MM.1S (cell line): Measurements from ENCODE around the gene RAPGEF4.

Experiments
- DNase-seq: peaks from one replicate; pipeline ENCODE4 v3.0.0-alpha.2; 2015
- H2AFZ ChIP-seq: fragments of 300-600 bp; sonication (generic); 2 replicates; pipeline ENCODE4 v1.6.0; 2016; ENCODE audit warnings: antibody characterized with exemption, low read length
- H3F3A ChIP-seq: fragments of 300-600 bp; sonication (generic); 2 replicates; pipeline ENCODE4 v1.6.1; 2016; ENCODE audit warnings: mild to moderate bottlenecking, antibody characterized with exemption, low read length, moderate library complexity, mixed read lengths; ENCODE audit not compliant: insufficient read depth
- H3K27ac ChIP-seq: fragments of 300-600 bp; sonication (generic); 2 replicates; pipeline ENCODE4 v1.5.1; 2016; ENCODE audit warnings: mild to moderate bottlenecking, low read length
- H3K27me3 ChIP-seq: fragments of 300-600 bp; sonication (generic); replicated peaks from 2 replicates; pipeline ENCODE4 v1.6.0; 2016; ENCODE audit warnings: low read length; ENCODE audit not compliant: insufficient read depth
- H3K36me3 ChIP-seq: fragments of 300-600 bp; sonication (generic); replicated peaks from 2 replicates; pipeline ENCODE4 v1.6.1; 2016; ENCODE audit warnings: mild to moderate bottlenecking, low read length, mixed read lengths; ENCODE audit not compliant: insufficient read depth
- H3K4me1 ChIP-seq: fragments of 300-600 bp; sonication (generic); 2 replicates; pipeline ENCODE4 v1.6.1; 2016; ENCODE audit warnings: low read length, mixed read lengths
- H3K4me2 ChIP-seq: fragments of 300-600 bp; sonication (generic); 2 replicates; pipeline ENCODE4 v1.6.0; 2016; ENCODE audit warnings: low read depth, low read length
- H3K4me3 ChIP-seq: fragments of 300-600 bp; sonication (generic); 2 replicates; pipeline ENCODE4 v1.5.1; 2016; ENCODE audit warnings: low read length, mixed read lengths
- H3K79me2 ChIP-seq: fragments of 300-600 bp; sonication (generic); 2 replicates; pipeline ENCODE4 v1.6.1; 2016; ENCODE audit warnings: mixed run types, low read length, mixed read lengths
- H3K9ac ChIP-seq: fragments of 300-600 bp; sonication (generic); 2 replicates; pipeline ENCODE4 v1.6.1; 2016; ENCODE audit warnings: low read length, mixed read lengths
- H3K9me2 ChIP-seq: fragments of 300-600 bp; sonication (generic); replicated peaks from 2 replicates; pipeline ENCODE4 v1.6.1; 2016; ENCODE audit warnings: mild to moderate bottlenecking, low read length, mixed read lengths; ENCODE audit not compliant: insufficient read depth
- H3K9me3 ChIP-seq: fragments of 300-600 bp; sonication (generic); replicated peaks from 2 replicates; pipeline ENCODE4 v1.6.1; 2016; ENCODE audit warnings: mild to moderate bottlenecking, low read length, mixed read lengths; ENCODE audit not compliant: insufficient read depth
- H4K20me1 ChIP-seq: fragments of 300-600 bp; sonication (generic); 2 replicates; pipeline ENCODE4 v1.6.1; 2016; ENCODE audit warnings: mild to moderate bottlenecking, low read length, moderate library complexity, mixed read lengths; ENCODE audit not compliant: insufficient read depth
- CTCF ChIP-seq: fragments of 300-600 bp; sonication (generic); IDR thresholded peaks from 2 replicates; pipeline ENCODE4 v1.5.1; 2016; ENCODE audit warnings: antibody characterized with exemption, low read length, mixed read lengths
- EZH2 ChIP-seq: fragments of 300-600 bp; sonication (generic); optimal IDR thresholded peaks from 2 replicates; pipeline ENCODE3; 2017; ENCODE audit warnings: low read depth, mild to moderate bottlenecking, antibody characterized with exemption, low read length, mixed read lengths
- EZH2phosphoT487 ChIP-seq: fragments of 300-600 bp; sonication (generic); IDR thresholded peaks from 2 replicates; pipeline ENCODE4 v1.6.1; 2018; ENCODE audit warnings: antibody characterized with exemption, low read length

Gene RAPGEF4

DNA sequence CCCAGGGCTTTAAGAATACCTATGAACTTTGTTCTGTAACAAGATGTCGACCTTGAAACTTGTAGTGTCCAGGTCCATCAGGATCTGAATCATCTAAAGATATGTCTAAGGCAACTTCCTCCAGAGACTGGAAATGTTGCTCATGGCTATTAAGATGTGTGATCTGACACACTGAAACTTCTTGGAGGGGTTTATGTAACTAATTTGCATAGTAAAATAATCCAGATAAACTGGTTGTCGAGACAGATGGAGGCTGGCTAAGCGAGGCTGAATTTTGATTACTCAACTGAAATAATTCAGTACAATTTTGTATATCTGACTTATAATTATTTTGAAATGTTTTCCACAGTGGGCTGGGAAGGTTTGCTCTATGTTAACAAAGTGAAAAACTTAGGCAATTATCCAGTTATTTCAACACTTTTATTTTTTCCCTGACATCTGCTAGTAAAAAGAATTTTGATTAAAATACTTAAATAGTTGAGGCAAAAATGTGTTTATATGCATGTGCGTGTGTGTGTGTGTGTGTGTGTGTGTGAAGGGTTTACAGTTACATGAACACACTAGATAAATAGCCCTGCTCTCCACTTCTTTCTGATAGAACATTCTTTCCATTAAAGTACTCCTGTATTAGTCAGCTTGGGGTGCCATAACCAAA lies 328.6 kb downstream of the RAPGEF4 start:
- H3K9me3 ChIP-seq, result no peaks in the 10 kb centered on the region
- no peak overlapping the region for H3K4me3 ChIP-seq
- H3K79me2 ChIP-seq, result no peaks in the 10 kb centered on the region
- H3K4me1 ChIP-seq, result no peaks in the 10 kb centered on the region
- H2AFZ ChIP-seq, result no peak overlapping the region
- H3F3A ChIP-seq, result no peaks in the 10 kb centered on the region
- no peak for TF ChIP-seq CTCF
- TF ChIP-seq EZH2phosphoT487, result no peak
- TF ChIP-seq EZH2, result no peak
- H3K27ac ChIP-seq, result no peak overlapping the region
- H3K4me2 ChIP-seq, result no peak overlapping the region
- no peaks in the 10 kb centered on the region for H3K9me2 ChIP-seq
- H3K9ac ChIP-seq, result no peak overlapping the region
- DNase-seq, result no peak
- no peaks in the 10 kb centered on the region for H3K27me3 ChIP-seq
- H3K36me3 ChIP-seq, result no peaks in the 10 kb centered on the region
- H4K20me1 ChIP-seq, result no peaks in the 10 kb centered on the region

DNA sequence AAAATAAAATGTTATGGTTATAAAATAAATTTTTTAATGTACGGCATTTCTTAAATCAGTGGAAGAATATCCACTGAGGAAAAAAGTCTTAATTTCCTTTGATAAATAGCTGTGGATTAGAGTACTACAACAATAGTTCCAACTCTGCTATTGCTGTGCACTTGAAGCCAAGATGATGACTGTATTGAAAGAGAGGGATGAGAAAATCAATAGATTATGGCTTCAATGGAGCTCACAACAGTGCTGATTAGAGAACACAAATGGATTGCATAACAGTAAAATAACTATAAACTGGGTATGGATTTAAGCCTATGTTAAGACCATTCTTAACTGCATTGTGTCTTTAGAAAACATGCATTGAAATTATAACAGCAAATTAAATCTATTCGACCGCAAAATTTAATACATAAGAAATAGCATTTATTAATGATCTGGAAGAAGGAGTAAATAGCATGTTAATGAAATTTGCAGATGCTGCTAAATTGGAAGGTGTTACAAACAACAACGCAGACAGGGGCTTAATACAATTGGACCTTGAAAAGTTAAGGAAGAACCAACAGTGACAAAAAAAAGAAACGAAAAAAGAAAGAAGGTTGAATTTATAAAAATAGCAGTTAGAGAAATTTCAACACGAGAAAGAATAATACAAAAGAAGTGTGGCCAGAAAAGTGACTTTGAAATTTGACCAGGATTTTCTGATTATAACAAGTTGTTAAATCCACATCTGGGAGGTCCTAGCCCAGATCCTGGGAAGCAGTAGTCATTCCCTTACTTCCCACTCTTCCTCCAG lies 331.4 kb downstream of the RAPGEF4 start:
- Histone ChIP-seq H3K4me1 (no peaks in the 10 kb centered on the region), H3F3A (no peaks in the 10 kb centered on the region), H3K9me3 (no peaks in the 10 kb centered on the region), H3K27me3 (no peaks in the 10 kb centered on the region), H3K9ac (no peak overlapping the region), H2AFZ (no peak overlapping the region), H3K27ac (no peak overlapping the region), H4K20me1 (no peaks in the 10 kb centered on the region), H3K4me2 (no peak overlapping the region), H3K9me2 (no peaks in the 10 kb centered on the region), H3K4me3 (no peak overlapping the region), H3K79me2 (no peaks in the 10 kb centered on the region), H3K36me3 (no peaks in the 10 kb centered on the region)
- no peak for DNase-seq
- no peak for TF ChIP-seq CTCF
- no peak for TF ChIP-seq EZH2phosphoT487
- no peak for TF ChIP-seq EZH2

DNA sequence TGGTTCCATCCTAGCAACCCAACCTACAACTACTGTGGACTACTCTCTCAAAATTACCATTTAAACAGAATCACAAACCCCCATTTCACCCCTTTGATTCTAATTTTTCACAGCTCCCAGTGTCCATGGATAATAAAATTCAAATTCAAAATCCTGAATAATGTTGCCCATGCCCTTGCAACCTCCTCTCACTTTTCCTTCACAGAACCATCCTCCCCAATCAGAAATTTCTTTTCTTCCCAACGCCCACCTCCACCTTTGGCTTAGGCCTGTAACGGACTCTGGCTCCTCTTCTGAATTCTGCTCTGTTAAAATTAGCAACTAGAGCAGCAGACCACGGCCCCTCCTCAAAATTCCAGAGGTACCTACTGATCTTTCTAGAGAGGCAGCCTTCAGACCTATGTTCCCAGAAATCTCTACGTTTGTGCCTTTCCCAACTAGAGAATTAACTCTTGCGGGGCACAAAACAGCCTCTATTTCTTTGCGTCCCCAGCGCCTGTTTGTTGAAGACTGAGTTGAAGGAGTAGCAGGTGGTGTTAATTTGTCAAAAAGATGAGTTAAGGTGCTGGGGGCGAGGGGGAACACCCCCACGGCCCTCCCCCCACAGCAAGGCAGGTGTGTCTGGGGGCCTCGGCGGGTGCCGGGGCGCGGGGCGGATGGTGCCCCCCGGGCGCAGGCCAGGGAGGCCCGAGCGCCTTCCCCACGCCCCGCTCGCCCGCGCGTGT lies 339.6 kb downstream of the RAPGEF4 start:
- Histone ChIP-seq H4K20me1 (no peaks in the 10 kb centered on the region), H3K4me1 (peaks cover 19% of the 10 kb centered on the region), H3K36me3 (no peaks in the 10 kb centered on the region), H3K4me2 (peak overlapping the region; percentile 83; the same call in 1 of the 2 replicates), H3K9me2 (no peaks in the 10 kb centered on the region), H3K27me3 (no peaks in the 10 kb centered on the region; the same call in 1 of the 2 replicates), H3K79me2 (peaks cover 7% of the 10 kb centered on the region), H3K4me3 (peak overlapping the region; percentile 47), H3K9ac (no peak overlapping the region), H2AFZ (peak overlapping the region; percentile 69; the same call in 1 of the 2 replicates), H3K27ac (no peak overlapping the region), H3F3A (peaks cover 9% of the 10 kb centered on the region; the same call in 1 of the 2 replicates), H3K9me3 (no peaks in the 10 kb centered on the region)
- no peak for DNase-seq
- TF ChIP-seq CTCF (no peak), EZH2 (no peak), EZH2phosphoT487 (no peak)
